Fibroblast of lung (primary cell): ENCODE measurements around the gene DNAJC17. TPM values are rescaled to one million over a fixed set of nuclear protein-coding genes. Genes with fewer than 3 reads are reported as not detected.

Source experiments
- DNase-seq, 2 donors: peaks; one replicate each; pipeline versions ENCODE4 v3.0.0 to v3.0.0-alpha.2; 2010; ENCODE audit warnings: low read depth in 2 of 2
- H2AFZ ChIP-seq: 2 replicates; pipeline ENCODE4 v1.5.1; 2012; ENCODE audit warnings: low read length, control low read depth, inconsistent platforms
- H3K27ac ChIP-seq: 2 replicates; pipeline ENCODE4 v1.5.1; 2011; ENCODE audit warnings: low read length, control low read depth; ENCODE audit not compliant: insufficient read depth
- H3K27me3 ChIP-seq: 2 replicates; pipeline ENCODE4 v1.5.1; 2011; ENCODE audit warnings: mild to moderate bottlenecking, low read length; ENCODE audit not compliant: control insufficient read depth, insufficient read depth
- H3K36me3 ChIP-seq: 2 replicates; pipeline ENCODE4 v1.5.1; 2011; ENCODE audit warnings: low read length; ENCODE audit not compliant: control insufficient read depth, insufficient read depth
- H3K4me1 ChIP-seq: 2 replicates; pipeline ENCODE4 v1.5.1; 2011; ENCODE audit warnings: low read length; ENCODE audit not compliant: control insufficient read depth, insufficient read depth; ENCODE audit errors: extremely low read depth
- H3K4me2 ChIP-seq: 2 replicates; pipeline ENCODE4 v1.5.1; 2011; ENCODE audit warnings: low read length, control low read depth; ENCODE audit not compliant: insufficient read depth; ENCODE audit errors: extremely low read depth
- H3K4me3 ChIP-seq, 4 experiments: fragments of 200-600 bp in 1 of 4; sonication (generic) in 1 of 4; replicated peaks in 1 of 4; 2 replicates each; pipeline ENCODE4 v1.5.1; 2011 to 2016; ENCODE audit warnings: low read length in 4 of 4, low read depth in 3 of 4, mild to moderate bottlenecking in 3 of 4, control low read depth in 2 of 4, inconsistent platforms in 1 of 4, mixed read lengths in 1 of 4; ENCODE audit not compliant: insufficient read depth in 1 of 4; ENCODE audit errors: control extremely low read depth in 1 of 4
- H3K79me2 ChIP-seq: 2 replicates; pipeline ENCODE4 v1.5.1; 2012; ENCODE audit warnings: mild to moderate bottlenecking, low read length, inconsistent platforms; ENCODE audit not compliant: control insufficient read depth, insufficient read depth
- H3K9ac ChIP-seq: 2 replicates; pipeline ENCODE4 v1.5.1; 2011; ENCODE audit warnings: mild to moderate bottlenecking, low read length, control low read depth; ENCODE audit not compliant: insufficient read depth
- H3K9me3 ChIP-seq: 2 replicates; pipeline ENCODE4 v1.5.1; 2012; ENCODE audit warnings: low read depth, low read length; ENCODE audit not compliant: control insufficient read depth, insufficient read depth
- H4K20me1 ChIP-seq: 2 replicates; pipeline ENCODE4 v1.5.1; 2011; ENCODE audit warnings: low read length; ENCODE audit not compliant: control insufficient read depth, insufficient read depth; ENCODE audit errors: extremely low read depth
- EZH2 ChIP-seq: IDR thresholded peaks from 2 replicates; pipeline ENCODE4 v1.5.1; 2012; ENCODE audit warnings: low read length, control low read depth, mild to moderate bottlenecking; ENCODE audit errors: missing control alignments
- polyA plus RNA-seq, 2 donors: library from polyadenylated mRNA; depleted of rRNA in 1 of 2; stranded (reverse) in 1 of 2; unstranded in 1 of 2; fragments of >200 nt; gene quantifications; 2 replicates each; pipeline ENCODE4 v1.2.1, GENCODE V29; 2011 to 2012; ENCODE audit warnings: missing spikeins in 1 of 2
- total RNA-seq: library from RNA; depleted of rRNA; stranded (reverse); fragments of >200 nt; gene quantifications from 2 replicates; pipeline ENCODE4 v1.2.1, GENCODE V29; 2014
- TF ChIP-seq, protein P1 (sequence below), 2 donors: IDR thresholded peaks in 1 of 2; conservative IDR thresholded peaks in 1 of 2; 1 replicate in 1 of 2; 2 replicates in 1 of 2; pipeline ENCODE4 v1.5.1; 2011 to 2012; ENCODE audit warnings: low read length in 2 of 2, control low read depth in 1 of 2, inconsistent platforms in 1 of 2, low read depth in 1 of 2, mild to moderate bottlenecking in 1 of 2

Gene DNAJC17
- total and polyA plus RNA-seq, 2 donors (not counting 1 experiment from before 2014, with no cell fraction given): 17.7 to 41.8 TPM

DNA sequence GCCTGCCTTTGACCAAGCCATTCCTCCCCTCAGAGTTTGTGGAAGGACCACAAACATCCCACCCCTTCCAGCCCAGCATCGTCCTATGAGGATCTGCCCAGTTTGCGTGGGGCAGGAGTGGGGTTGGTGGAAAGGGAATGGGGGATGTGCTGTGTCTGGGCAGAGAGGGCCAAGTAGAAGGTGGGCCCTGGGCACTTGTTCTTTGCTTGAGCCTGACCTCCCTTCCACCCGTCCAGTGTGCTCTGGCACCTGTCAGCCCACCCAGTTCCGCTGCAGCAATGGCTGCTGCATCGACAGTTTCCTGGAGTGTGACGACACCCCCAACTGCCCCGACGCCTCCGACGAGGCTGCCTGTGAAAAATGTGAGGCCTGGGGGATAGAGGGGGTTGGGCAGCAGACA, 46.9 kb upstream of the DNAJC17 start:
- no peaks in the 10 kb centered on the region for H4K20me1 ChIP-seq

DNA sequence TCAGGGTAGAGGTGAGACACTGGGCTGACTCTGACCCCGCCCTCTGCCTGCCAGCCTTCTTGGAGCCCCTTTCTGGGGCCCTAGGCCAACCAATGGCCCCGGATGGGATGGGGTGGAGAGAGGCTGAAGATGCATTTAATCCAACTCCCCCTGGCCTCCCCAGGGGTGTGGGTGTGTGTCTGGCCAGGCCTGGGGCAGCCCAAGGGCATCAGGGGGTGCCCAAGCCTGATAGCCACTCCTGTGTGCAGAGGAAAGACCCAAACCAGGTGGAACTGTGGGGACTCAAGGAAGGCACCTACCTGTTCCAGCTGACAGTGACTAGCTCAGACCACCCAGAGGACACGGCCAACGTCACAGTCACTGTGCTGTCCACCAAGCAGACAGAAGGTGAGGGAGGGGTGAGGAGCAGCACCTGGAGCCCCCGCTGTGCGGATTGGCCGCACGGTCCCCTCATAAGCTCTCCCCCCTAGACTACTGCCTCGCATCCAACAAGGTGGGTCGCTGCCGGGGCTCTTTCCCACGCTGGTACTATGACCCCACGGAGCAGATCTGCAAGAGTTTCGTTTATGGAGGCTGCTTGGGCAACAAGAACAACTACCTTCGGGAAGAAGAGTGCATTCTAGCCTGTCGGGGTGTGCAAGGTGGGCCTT, 46.1 kb upstream of the DNAJC17 start:
- no peak overlapping the region for H3K4me2 ChIP-seq
- H3K36me3 ChIP-seq: no peaks in the 10 kb centered on the region
- H3K4me3 ChIP-seq: no peak overlapping the region
- H4K20me1 ChIP-seq: no peaks in the 10 kb centered on the region
- no peak for TF ChIP-seq EZH2
- TF ChIP-seq, protein P1, sequence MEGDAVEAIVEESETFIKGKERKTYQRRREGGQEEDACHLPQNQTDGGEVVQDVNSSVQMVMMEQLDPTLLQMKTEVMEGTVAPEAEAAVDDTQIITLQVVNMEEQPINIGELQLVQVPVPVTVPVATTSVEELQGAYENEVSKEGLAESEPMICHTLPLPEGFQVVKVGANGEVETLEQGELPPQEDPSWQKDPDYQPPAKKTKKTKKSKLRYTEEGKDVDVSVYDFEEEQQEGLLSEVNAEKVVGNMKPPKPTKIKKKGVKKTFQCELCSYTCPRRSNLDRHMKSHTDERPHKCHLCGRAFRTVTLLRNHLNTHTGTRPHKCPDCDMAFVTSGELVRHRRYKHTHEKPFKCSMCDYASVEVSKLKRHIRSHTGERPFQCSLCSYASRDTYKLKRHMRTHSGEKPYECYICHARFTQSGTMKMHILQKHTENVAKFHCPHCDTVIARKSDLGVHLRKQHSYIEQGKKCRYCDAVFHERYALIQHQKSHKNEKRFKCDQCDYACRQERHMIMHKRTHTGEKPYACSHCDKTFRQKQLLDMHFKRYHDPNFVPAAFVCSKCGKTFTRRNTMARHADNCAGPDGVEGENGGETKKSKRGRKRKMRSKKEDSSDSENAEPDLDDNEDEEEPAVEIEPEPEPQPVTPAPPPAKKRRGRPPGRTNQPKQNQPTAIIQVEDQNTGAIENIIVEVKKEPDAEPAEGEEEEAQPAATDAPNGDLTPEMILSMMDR (conservative IDR thresholded peaks at IDR 0.05 in 1 of 2, IDR thresholded peaks at IDR 0.05 in 1 of 2; ENCODE audit: low read depth in 1 of 2, low read length in 2 of 2): no peak
- H3K27me3 ChIP-seq: no peaks in the 10 kb centered on the region
- no peak overlapping the region for H2AFZ ChIP-seq
- H3K9me3 ChIP-seq: no peaks in the 10 kb centered on the region
- DNase-seq: no peak
- H3K4me1 ChIP-seq: no peaks in the 10 kb centered on the region
- no peak overlapping the region for H3K9ac ChIP-seq
- H3K27ac ChIP-seq: no peak overlapping the region
- no peaks in the 10 kb centered on the region for H3K79me2 ChIP-seq

More for the DNA sequence above, 46.9 kb upstream of the DNAJC17 start:
- no peak overlapping the region for H3K27ac ChIP-seq
- H3K9ac ChIP-seq: no peak overlapping the region
- H3K4me1 ChIP-seq: no peaks in the 10 kb centered on the region
- no peaks in the 10 kb centered on the region for H3K9me3 ChIP-seq
- H3K4me3 ChIP-seq: no peak overlapping the region
- no peak overlapping the region for H2AFZ ChIP-seq
- no peaks in the 10 kb centered on the region for H3K79me2 ChIP-seq
- no peak overlapping the region for H3K4me2 ChIP-seq
- H3K36me3 ChIP-seq: no peaks in the 10 kb centered on the region
- no peak for DNase-seq
- TF ChIP-seq, protein P1 (conservative IDR thresholded peaks at IDR 0.05 in 1 of 2, IDR thresholded peaks at IDR 0.05 in 1 of 2; ENCODE audit: low read depth in 1 of 2, low read length in 2 of 2): no peak
- TF ChIP-seq EZH2: no peak
- no peaks in the 10 kb centered on the region for H3K27me3 ChIP-seq

DNA sequence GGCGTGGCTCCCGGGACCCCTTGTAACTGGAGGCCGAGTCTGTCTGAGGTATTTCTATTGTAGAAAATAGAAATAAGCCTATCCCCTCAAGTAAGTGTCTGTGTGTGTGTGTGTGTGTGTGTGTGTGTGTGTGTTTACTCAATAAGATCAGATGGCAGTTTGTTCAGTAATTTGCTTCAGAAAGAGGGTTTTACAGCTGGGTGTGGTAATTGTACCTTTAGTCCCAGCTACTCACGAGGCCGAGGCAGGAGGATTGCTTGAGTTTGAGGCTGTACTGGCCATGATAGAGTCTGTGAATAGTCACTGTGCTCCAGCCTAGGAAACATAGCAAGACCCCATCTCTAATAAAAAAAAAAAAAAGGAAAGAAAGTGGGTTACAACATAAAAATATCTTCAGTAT, 45.3 kb upstream of the DNAJC17 start:
- no peak overlapping the region for H3K4me2 ChIP-seq
- no peaks in the 10 kb centered on the region for H4K20me1 ChIP-seq
- no peaks in the 10 kb centered on the region for H3K36me3 ChIP-seq
- TF ChIP-seq, protein P1 (conservative IDR thresholded peaks at IDR 0.05 in 1 of 2, IDR thresholded peaks at IDR 0.05 in 1 of 2; ENCODE audit: low read depth in 1 of 2, low read length in 2 of 2): no peak
- no peak for TF ChIP-seq EZH2
- H3K27me3 ChIP-seq: no peaks in the 10 kb centered on the region
- no peaks in the 10 kb centered on the region for H3K4me1 ChIP-seq
- no peak for DNase-seq
- no peak overlapping the region for H3K4me3 ChIP-seq
- H3K9me3 ChIP-seq: no peaks in the 10 kb centered on the region
- no peaks in the 10 kb centered on the region for H3K79me2 ChIP-seq
- H3K9ac ChIP-seq: no peak overlapping the region
- H3K27ac ChIP-seq: no peak overlapping the region
- no peak overlapping the region for H2AFZ ChIP-seq
